HG03439 (cell line): ENCODE measurements around the gene SLC24A5.

Experiments
- ATAC-seq: cut with Tn5 transposase; IDR thresholded peaks from one replicate; pipeline ENCODE4 v1.9.1; 2021; ENCODE audit warnings: mild to moderate bottlenecking, moderate library complexity; ENCODE audit not compliant: unreplicated experiment

The SLC24A5 gene

GRCh38 chr15:48109856-48110531 lies 10.8 kb upstream of the SLC24A5 start:
- ATAC-seq: no peak

GRCh38 chr15:48112242-48112641 lies 8.5 kb upstream of the SLC24A5 start:
- ATAC-seq: no peak

GRCh38 chr15:48119277-48119676 lies 1.5 kb upstream of the SLC24A5 start:
- no peak for ATAC-seq

GRCh38 chr15:48121849-48122248 lies 1.1 kb downstream of the SLC24A5 start:
- ATAC-seq: no peak

- no peak for ATAC-seq
Measured at GRCh38 chr15:48126667-48127355, 6.0 kb downstream of the SLC24A5 start.

- ATAC-seq: no peak
Measured at GRCh38 chr15:48131324-48131723, 10.5 kb downstream of the SLC24A5 start.

- no peak for ATAC-seq
Measured at GRCh38 chr15:48132874-48133273, 12.1 kb downstream of the SLC24A5 start.

- no peak for ATAC-seq
Measured at GRCh38 chr15:48143856-48144255, 23.1 kb downstream of the SLC24A5 start.

- no peak for ATAC-seq
Measured at GRCh38 chr15:48144889-48145288, 24.1 kb downstream of the SLC24A5 start.

GRCh38 chr15:48145923-48146322 lies 25.1 kb downstream of the SLC24A5 start:
- ATAC-seq: no peak

- no peak for ATAC-seq
Measured at GRCh38 chr15:48147358-48147757, 26.6 kb downstream of the SLC24A5 start.

GRCh38 chr15:48149858-48150257 lies 29.1 kb downstream of the SLC24A5 start:
- ATAC-seq: no peak

- ATAC-seq: no peak
Measured at GRCh38 chr15:48153526-48153925, 32.7 kb downstream of the SLC24A5 start.

- no peak for ATAC-seq
Measured at GRCh38 chr15:48168616-48169015, 47.8 kb downstream of the SLC24A5 start.

GRCh38 chr15:48170981-48171380 lies 50.2 kb downstream of the SLC24A5 start:
- ATAC-seq: no peak

- no peak for ATAC-seq
Measured at GRCh38 chr15:48175126-48175525, 54.3 kb downstream of the SLC24A5 start.

GRCh38 chr15:48176112-48176511 lies 55.3 kb downstream of the SLC24A5 start:
- ATAC-seq: no peak

GRCh38 chr15:48176957-48177356 lies 56.2 kb downstream of the SLC24A5 start:
- ATAC-seq: no peak

GRCh38 chr15:48177383-48177765 lies 56.6 kb downstream of the SLC24A5 start:
- ATAC-seq: peak; percentile 61

- peak; percentile 69 for ATAC-seq
Measured at GRCh38 chr15:48177766-48178647, 57.2 kb downstream of the SLC24A5 start, which contains the start of gene MYEF2. TSS of gene MYEF2 (minus strand) at chr15:48178295. CDS start at chr15:48178237, 58 bp downstream.

- no peak for ATAC-seq
Measured at GRCh38 chr15:48178648-48178931, 57.8 kb downstream of the SLC24A5 start.

- no peak for ATAC-seq
Measured at GRCh38 chr15:48182749-48183148, 62.0 kb downstream of the SLC24A5 start.
